ENCODE measurements around the gene DDOST. TPM values are rescaled to one million over a fixed set of nuclear protein-coding genes. Genes with fewer than 3 reads are reported as not detected.

Gene DDOST
- total RNA-seq, 1 experiment from 2014 or later = 434 TPM

GRCh38 chr1:20672265-20672632, 11.1 kb upstream of the DDOST start:
- H3K9me3 ChIP-seq = no peaks in the 10 kb centered on the region
- H3K36me3 ChIP-seq = no peaks in the 10 kb centered on the region
- H3K27me3 ChIP-seq = no peaks in the 10 kb centered on the region
- H3K4me3 ChIP-seq = no peak overlapping the region
- DNase-seq = no peak

GRCh38 chr1:20670936-20671335, 9.8 kb upstream of the DDOST start:
- DNase-seq = no peak
- Histone ChIP-seq H3K27me3 (no peaks in the 10 kb centered on the region), H3K9me3 (no peaks in the 10 kb centered on the region), H3K4me3 (no peak overlapping the region), H3K36me3 (no peaks in the 10 kb centered on the region)

GRCh38 chr1:20668581-20668980, 7.4 kb upstream of the DDOST start:
- Histone ChIP-seq H3K4me3 (no peak overlapping the region), H3K36me3 (no peaks in the 10 kb centered on the region), H3K27me3 (no peaks in the 10 kb centered on the region), H3K9me3 (no peaks in the 10 kb centered on the region)
- no peak for DNase-seq

GRCh38 chr1:20666804-20667203, 5.6 kb upstream of the DDOST start:
- H3K9me3 ChIP-seq = no peaks in the 10 kb centered on the region
- no peak overlapping the region for H3K4me3 ChIP-seq
- H3K27me3 ChIP-seq = no peaks in the 10 kb centered on the region
- peak; percentile 51 for DNase-seq
- H3K36me3 ChIP-seq = no peaks in the 10 kb centered on the region

GRCh38 chr1:20666146-20666545, 5.0 kb upstream of the DDOST start:
- Histone ChIP-seq H3K9me3 (no peaks in the 10 kb centered on the region), H3K27me3 (no peaks in the 10 kb centered on the region), H3K4me3 (no peak overlapping the region), H3K36me3 (no peaks in the 10 kb centered on the region)
- DNase-seq = no peak

- no peak for DNase-seq
- Histone ChIP-seq H3K9me3 (no peaks in the 10 kb centered on the region), H3K27me3 (no peaks in the 10 kb centered on the region), H3K4me3 (no peak overlapping the region), H3K36me3 (no peaks in the 10 kb centered on the region)
Measured at GRCh38 chr1:20665726-20666125, 4.6 kb upstream of the DDOST start.

GRCh38 chr1:20663969-20664715, 3.0 kb upstream of the DDOST start:
- Histone ChIP-seq H3K27me3 (no peaks in the 10 kb centered on the region), H3K9me3 (no peaks in the 10 kb centered on the region), H3K4me3 (no peak overlapping the region), H3K36me3 (peaks cover 10% of the 10 kb centered on the region)
- no peak for DNase-seq

- Histone ChIP-seq H3K9me3 (no peaks in the 10 kb centered on the region), H3K27me3 (no peaks in the 10 kb centered on the region), H3K36me3 (peaks cover 14% of the 10 kb centered on the region), H3K4me3 (no peak overlapping the region)
- no peak for DNase-seq
Measured at GRCh38 chr1:20663365-20663764, 2.2 kb upstream of the DDOST start.

GRCh38 chr1:20662110-20662475, 924 bp upstream of the DDOST start:
- H3K4me3 ChIP-seq = peak overlapping the region; percentile 82
- no peaks in the 10 kb centered on the region for H3K27me3 ChIP-seq
- no peak for DNase-seq
- H3K9me3 ChIP-seq = no peaks in the 10 kb centered on the region
- H3K36me3 ChIP-seq = peaks cover 27% of the 10 kb centered on the region

GRCh38 chr1:20660847-20661206, 342 bp downstream of the DDOST start:
- no peaks in the 10 kb centered on the region for H3K9me3 ChIP-seq
- peak overlapping the region; percentile 82 for H3K4me3 ChIP-seq
- H3K36me3 ChIP-seq = peaks cover 40% of the 10 kb centered on the region
- DNase-seq = no peak
- no peaks in the 10 kb centered on the region for H3K27me3 ChIP-seq

GRCh38 chr1:20660363-20660762, 806 bp downstream of the DDOST start:
- Histone ChIP-seq H3K9me3 (no peaks in the 10 kb centered on the region), H3K27me3 (no peaks in the 10 kb centered on the region), H3K36me3 (peaks cover 44% of the 10 kb centered on the region), H3K4me3 (peak overlapping the region; percentile 82)
- no peak for DNase-seq

GRCh38 chr1:20658166-20658915, 2.8 kb downstream of the DDOST start:
- Histone ChIP-seq H3K36me3 (peaks cover 59% of the 10 kb centered on the region), H3K27me3 (no peaks in the 10 kb centered on the region), H3K4me3 (no peak overlapping the region), H3K9me3 (no peaks in the 10 kb centered on the region)
- no peak for DNase-seq

- no peaks in the 10 kb centered on the region for H3K27me3 ChIP-seq
- peaks cover 72% of the 10 kb centered on the region for H3K36me3 ChIP-seq
- DNase-seq = no peak
- no peak overlapping the region for H3K4me3 ChIP-seq
- no peaks in the 10 kb centered on the region for H3K9me3 ChIP-seq
Measured at GRCh38 chr1:20657024-20657423, 4.1 kb downstream of the DDOST start.

GRCh38 chr1:20654104-20654690, 7.0 kb downstream of the DDOST start:
- Histone ChIP-seq H3K9me3 (no peaks in the 10 kb centered on the region), H3K36me3 (peaks cover 83% of the 10 kb centered on the region), H3K4me3 (no peak overlapping the region), H3K27me3 (no peaks in the 10 kb centered on the region)
- DNase-seq = no peak

- Histone ChIP-seq H3K36me3 (peaks cover 84% of the 10 kb centered on the region), H3K27me3 (no peaks in the 10 kb centered on the region), H3K4me3 (no peak overlapping the region), H3K9me3 (no peaks in the 10 kb centered on the region)
- DNase-seq = no peak
Measured at GRCh38 chr1:20652300-20652699, 8.9 kb downstream of the DDOST start.

- no peak for DNase-seq
- Histone ChIP-seq H3K27me3 (no peaks in the 10 kb centered on the region), H3K36me3 (peaks cover 64% of the 10 kb centered on the region), H3K4me3 (no peak overlapping the region), H3K9me3 (no peaks in the 10 kb centered on the region)
Measured at GRCh38 chr1:20648946-20649345, 12.2 kb downstream of the DDOST start.

GRCh38 chr1:20648438-20648837, 12.7 kb downstream of the DDOST start:
- DNase-seq = no peak
- H3K36me3 ChIP-seq = peaks cover 59% of the 10 kb centered on the region

GRCh38 chr1:20645414-20645813, 15.8 kb downstream of the DDOST start:
- Histone ChIP-seq H3K27me3 (no peaks in the 10 kb centered on the region), H3K4me3 (no peak overlapping the region), H3K9me3 (no peaks in the 10 kb centered on the region), H3K36me3 (peaks cover 38% of the 10 kb centered on the region)
- DNase-seq = no peak

More at GRCh38 chr1:20648438-20648837, 12.7 kb downstream of the DDOST start:
- Histone ChIP-seq H3K27me3 (no peaks in the 10 kb centered on the region), H3K9me3 (no peaks in the 10 kb centered on the region), H3K4me3 (no peak overlapping the region)
